Measurements from ENCODE around the gene DYNC1LI2.

Gene DYNC1LI2

GRCh38 chr16:66776457-66776856, 25.0 kb upstream of the DYNC1LI2 start:
- H3K4me1 ChIP-seq (ENCODE audit: low read length), result no peaks in the 10 kb centered on the region
- no peaks in the 10 kb centered on the region for H4K20me1 ChIP-seq (ENCODE audit: insufficient read depth, low read length)
- no peaks in the 10 kb centered on the region for H3K27me3 ChIP-seq (replicated peaks; ENCODE audit: insufficient read depth, low read length)
- no peak overlapping the region for H3K4me2 ChIP-seq (ENCODE audit: low read depth, low read length)
- no peaks in the 10 kb centered on the region for H3K9me3 ChIP-seq (replicated peaks; ENCODE audit: insufficient read depth, low read length)
- H3F3A ChIP-seq (ENCODE audit: insufficient read depth, low read length), result no peaks in the 10 kb centered on the region
- H3K9ac ChIP-seq (ENCODE audit: low read length), result no peak overlapping the region
- DNase-seq, result no peak
- no peak overlapping the region for H3K27ac ChIP-seq (ENCODE audit: low read length)
- H3K79me2 ChIP-seq (ENCODE audit: low read length), result no peaks in the 10 kb centered on the region
- H2AFZ ChIP-seq (ENCODE audit: low read length), result no peak overlapping the region
- H3K4me3 ChIP-seq (ENCODE audit: low read length), result no peak overlapping the region
- no peaks in the 10 kb centered on the region for H3K36me3 ChIP-seq (replicated peaks; ENCODE audit: insufficient read depth, low read length)
- no peak for TF ChIP-seq CTCF (IDR thresholded peaks at IDR 0.05; ENCODE audit: low read length)
- no peak for TF ChIP-seq EZH2 (optimal IDR thresholded peaks at IDR 0.05; ENCODE audit: low read depth, low read length)
- no peak for TF ChIP-seq EZH2phosphoT487 (IDR thresholded peaks at IDR 0.05; ENCODE audit: low read length)
- no peaks in the 10 kb centered on the region for H3K9me2 ChIP-seq (replicated peaks; ENCODE audit: insufficient read depth, low read length)

GRCh38 chr16:66774981-66775380, 23.6 kb upstream of the DYNC1LI2 start:
- H3K27ac ChIP-seq (ENCODE audit: low read length), result no peak overlapping the region
- no peak for DNase-seq

GRCh38 chr16:66758086-66758485, 6.7 kb upstream of the DYNC1LI2 start:
- Histone ChIP-seq H3K4me2 (ENCODE audit: low read depth, low read length) (no peak overlapping the region), H3K27ac (ENCODE audit: low read length) (no peak overlapping the region), H4K20me1 (ENCODE audit: insufficient read depth, low read length) (no peaks in the 10 kb centered on the region), H3K4me1 (ENCODE audit: low read length) (no peaks in the 10 kb centered on the region), H3K9ac (ENCODE audit: low read length) (no peak overlapping the region), H3K4me3 (ENCODE audit: low read length) (no peak overlapping the region), H3K36me3 (replicated peaks; ENCODE audit: insufficient read depth, low read length) (no peaks in the 10 kb centered on the region), H3K9me3 (replicated peaks; ENCODE audit: insufficient read depth, low read length) (no peaks in the 10 kb centered on the region), H3K27me3 (replicated peaks; ENCODE audit: insufficient read depth, low read length) (0 out of 2 replicates have a peak, but pooled peaks cover 3% of the 10 kb centered on the region), H3F3A (ENCODE audit: insufficient read depth, low read length) (no peaks in the 10 kb centered on the region), H3K9me2 (replicated peaks; ENCODE audit: insufficient read depth, low read length) (no peaks in the 10 kb centered on the region), H2AFZ (ENCODE audit: low read length) (no peak overlapping the region), H3K79me2 (ENCODE audit: low read length) (no peaks in the 10 kb centered on the region)
- TF ChIP-seq CTCF (IDR thresholded peaks at IDR 0.05; ENCODE audit: low read length) (no peak), EZH2 (optimal IDR thresholded peaks at IDR 0.05; ENCODE audit: low read depth, low read length) (no peak), EZH2phosphoT487 (IDR thresholded peaks at IDR 0.05; ENCODE audit: low read length) (no peak)
- no peak for DNase-seq

More at GRCh38 chr16:66774981-66775380, 23.6 kb upstream of the DYNC1LI2 start:
- H3K9me3 ChIP-seq (replicated peaks; ENCODE audit: insufficient read depth, low read length), result no peaks in the 10 kb centered on the region
- H3K9me2 ChIP-seq (replicated peaks; ENCODE audit: insufficient read depth, low read length), result no peaks in the 10 kb centered on the region
- no peak for TF ChIP-seq EZH2phosphoT487 (IDR thresholded peaks at IDR 0.05; ENCODE audit: low read length)
- TF ChIP-seq CTCF (IDR thresholded peaks at IDR 0.05; ENCODE audit: low read length), result no peak
- TF ChIP-seq EZH2 (optimal IDR thresholded peaks at IDR 0.05; ENCODE audit: low read depth, low read length), result no peak
- H3K79me2 ChIP-seq (ENCODE audit: low read length), result no peaks in the 10 kb centered on the region
- no peaks in the 10 kb centered on the region for H3K27me3 ChIP-seq (replicated peaks; ENCODE audit: insufficient read depth, low read length)
- no peaks in the 10 kb centered on the region for H3K36me3 ChIP-seq (replicated peaks; ENCODE audit: insufficient read depth, low read length)
- no peak overlapping the region for H3K4me2 ChIP-seq (ENCODE audit: low read depth, low read length)
- H4K20me1 ChIP-seq (ENCODE audit: insufficient read depth, low read length), result no peaks in the 10 kb centered on the region
- H3K9ac ChIP-seq (ENCODE audit: low read length), result no peak overlapping the region
- H2AFZ ChIP-seq (ENCODE audit: low read length), result no peak overlapping the region
- H3K4me1 ChIP-seq (ENCODE audit: low read length), result no peaks in the 10 kb centered on the region
- no peak overlapping the region for H3K4me3 ChIP-seq (ENCODE audit: low read length)
- no peaks in the 10 kb centered on the region for H3F3A ChIP-seq (ENCODE audit: insufficient read depth, low read length)

Measured in MM.1S (cell line).